ENCODE data around the gene GON4L. TPM values are rescaled to one million over a fixed set of nuclear protein-coding genes. Genes with fewer than 3 reads are reported as not detected.
"Not testable (repeated sequence)": the region's sequence is repeated elsewhere in the genome, so short reads cannot be mapped to it uniquely, and the experiment has no call there.

Gene GON4L
- polyA plus RNA-seq, 2 of the 4 experiments (the other 2 are of a cell fraction), result 15.3 to 23.1 TPM

- CTCF ChIA-PET, result interaction anchor here (0.8 to 1.2 kb wide), 2 partner anchors 16 to 42 kb away, joined by 3 read pairs; no protein-coding TSS in a partner anchor
- H3K27ac ChIP-seq; H3K9me3 ChIP-seq; FAIRE-seq; DNase-seq (ENCODE audit: low read depth in 1 of 2, low spot score in 1 of 2); H3K4me3 ChIP-seq; ATAC-seq; H3K4me2 ChIP-seq: not testable (repeated sequence)
- 92% methylated on average over 6 of the region's 6 CpGs for WGBS (ENCODE audit: missing lambda C conversion rate)
- POLR2A ChIA-PET, result interaction anchor here (0.6 kb wide), 1 partner anchor 23 kb away, joined by 5 read pairs; no protein-coding TSS in a partner anchor
- H3K4me1 ChIP-seq, result peaks cover 24% of the 10 kb centered on the region
Observed at GRCh38 chr1:155895617-155896016, 38.6 kb upstream of the GON4L start.

GRCh38 chr1:155893389-155894142 is 36.6 kb upstream of the GON4L start:
- peak overlapping the region; percentile 63 for H3K4me2 ChIP-seq
- FAIRE-seq (peak; percentile 43), DNase-seq (ENCODE audit: low read depth in 1 of 2, low spot score in 1 of 2) (peak; percentile 70 to 75), ATAC-seq (peak; percentile 73 to 90)
- peaks cover 36% of the 10 kb centered on the region for H3K4me1 ChIP-seq
- no peaks in the 10 kb centered on the region for H3K9me3 ChIP-seq
- ChIA-PET CTCF (interaction anchor here (1.2 to 1.4 kb wide), 2 partner anchors 19 to 95 kb away, joined by 3 read pairs; no protein-coding TSS in a partner anchor), POLR2A (interaction anchor here (0.7 to 1.2 kb wide), 3 partner anchors 10 to 41 kb away, joined by 3 to 5 read pairs (median 4); partner anchors contain the start of gene KHDC4)
- peak overlapping the region; percentile 69 to 85 for H3K27ac ChIP-seq
- 31% methylated on average over 10 of the region's 10 CpGs for WGBS (ENCODE audit: missing lambda C conversion rate)
- H3K4me3 ChIP-seq, result no peak overlapping the region
- TF ChIP-seq ZFP36 (IDR thresholded peaks at IDR 0.05; ENCODE audit: borderline replicate concordance, partially characterized antibody) (no peak), HEYL (CRISPR knock-in tag; IDR thresholded peaks at IDR 0.05) (no peak), FOSL2 (IDR thresholded peaks at IDR 0.05) (no peak), FOSL2 (CRISPR knock-in tag; IDR thresholded peaks at IDR 0.05) (0 out of 2 replicates have a peak, but pooled peaks have one; percentile 21), TP53 (CRISPR knock-in tag; IDR thresholded peaks at IDR 0.05) (no peak), FOSB (CRISPR knock-in tag; IDR thresholded peaks at IDR 0.05) (no peak), BHLHE40 (IDR thresholded peaks at IDR 0.05; ENCODE audit: low read depth, low read length) (no peak), HOXB5 (CRISPR knock-in tag; IDR thresholded peaks at IDR 0.05) (no peak), RCOR1 (IDR thresholded peaks at IDR 0.05; ENCODE audit: low read depth, low read length) (no peak), KDM5A (IDR thresholded peaks at IDR 0.05) (no peak), BCL3 (IDR thresholded peaks at IDR 0.05) (0 out of 3 replicates have a peak, but pooled peaks have one; percentile 25), CHD4 (IDR thresholded peaks at IDR 0.05; ENCODE audit: borderline replicate concordance) (no peak; the same call in 1 of the 2 replicates), FOXS1 (CRISPR knock-in tag; IDR thresholded peaks at IDR 0.05) (no peak), KDM1A (IDR thresholded peaks at IDR 0.05; ENCODE audit: low read depth) (no peak), MAFK (IDR thresholded peaks at IDR 0.05; ENCODE audit: partially characterized antibody) (peak; percentile 4), HES2 (IDR thresholded peaks at IDR 0.05) (no peak), MAX (IDR thresholded peaks at IDR 0.05) (peak; percentile 45; the same call in 1 of the 2 replicates), CHD2 (IDR thresholded peaks at IDR 0.05; ENCODE audit: low read length, partially characterized antibody) (no peak), NFE2L2 (conservative IDR thresholded peaks at IDR 0.05; ENCODE audit: low read length) (no peak), USF2 (IDR thresholded peaks at IDR 0.05) (peak; percentile 90), SMC3 (IDR thresholded peaks at IDR 0.05) (no peak), POLR2A (IDR thresholded peaks at IDR 0.05; ENCODE audit: low read length) (no peak), JUN (IDR thresholded peaks at IDR 0.05) (peak in 1 of 2 experiments; percentile 31; a peak in 1 of 5 replicates), NPAS2 (CRISPR knock-in tag; IDR thresholded peaks at IDR 0.05; ENCODE audit: borderline replicate concordance) (no peak), GATA3 (IDR thresholded peaks at IDR 0.05; ENCODE audit: borderline replicate concordance) (peak; percentile 15; the same call in 1 of the 2 replicates), EHMT2 (IDR thresholded peaks at IDR 0.05; ENCODE audit: low read depth) (no peak), ELK1 (IDR thresholded peaks at IDR 0.05; ENCODE audit: low read depth, low read length) (no peak), CEBPB (IDR thresholded peaks at IDR 0.05) (peak; percentile 50 to 89; a peak in 3 of 4 replicates), CBX2 (IDR thresholded peaks at IDR 0.05; ENCODE audit: borderline replicate concordance, low read depth) (no peak)
- TF ChIP-seq, protein P1, sequence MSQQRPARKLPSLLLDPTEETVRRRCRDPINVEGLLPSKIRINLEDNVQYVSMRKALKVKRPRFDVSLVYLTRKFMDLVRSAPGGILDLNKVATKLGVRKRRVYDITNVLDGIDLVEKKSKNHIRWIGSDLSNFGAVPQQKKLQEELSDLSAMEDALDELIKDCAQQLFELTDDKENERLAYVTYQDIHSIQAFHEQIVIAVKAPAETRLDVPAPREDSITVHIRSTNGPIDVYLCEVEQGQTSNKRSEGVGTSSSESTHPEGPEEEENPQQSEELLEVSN (IDR thresholded peaks at IDR 0.05; ENCODE audit: borderline replicate concordance, low read depth), result no peak
- TF ChIP-seq, protein P2, sequence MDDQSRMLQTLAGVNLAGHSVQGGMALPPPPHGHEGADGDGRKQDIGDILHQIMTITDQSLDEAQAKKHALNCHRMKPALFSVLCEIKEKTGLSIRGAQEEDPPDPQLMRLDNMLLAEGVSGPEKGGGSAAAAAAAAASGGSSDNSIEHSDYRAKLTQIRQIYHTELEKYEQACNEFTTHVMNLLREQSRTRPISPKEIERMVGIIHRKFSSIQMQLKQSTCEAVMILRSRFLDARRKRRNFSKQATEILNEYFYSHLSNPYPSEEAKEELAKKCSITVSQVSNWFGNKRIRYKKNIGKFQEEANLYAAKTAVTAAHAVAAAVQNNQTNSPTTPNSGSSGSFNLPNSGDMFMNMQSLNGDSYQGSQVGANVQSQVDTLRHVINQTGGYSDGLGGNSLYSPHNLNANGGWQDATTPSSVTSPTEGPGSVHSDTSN (IDR thresholded peaks at IDR 0.05), result no peak
- TF ChIP-seq, protein P3, sequence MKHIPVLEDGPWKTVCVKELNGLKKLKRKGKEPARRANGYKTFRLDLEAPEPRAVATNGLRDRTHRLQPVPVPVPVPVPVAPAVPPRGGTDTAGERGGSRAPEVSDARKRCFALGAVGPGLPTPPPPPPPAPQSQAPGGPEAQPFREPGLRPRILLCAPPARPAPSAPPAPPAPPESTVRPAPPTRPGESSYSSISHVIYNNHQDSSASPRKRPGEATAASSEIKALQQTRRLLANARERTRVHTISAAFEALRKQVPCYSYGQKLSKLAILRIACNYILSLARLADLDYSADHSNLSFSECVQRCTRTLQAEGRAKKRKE (CRISPR knock-in tag; IDR thresholded peaks at IDR 0.05; ENCODE audit: low read depth), result no peak

Measured in A549 (cell line).